SKM-1 treated with dmso at 0.1 percent for 144 hours (cell line): ENCODE measurements around the gene DENND1A.
A peak's percentile ranks its signal among the peaks of the same experiment; 100 is the strongest.
"Not testable (repeated sequence)": the region's sequence is repeated elsewhere in the genome, so short reads cannot be mapped to it uniquely, and the experiment has no call there.

ENCODE experiments used
- DNase-seq: peaks from one replicate; lab custom pipeline; 2025; ENCODE audit not compliant: unreplicated experiment; lab: John Stamatoyannopoulos, UW

DENND1A gene

GRCh38 chr9:123952641-123953495 lies 22.9 kb upstream of the DENND1A start:
- DNase-seq: no peak

GRCh38 chr9:123948286-123948685 lies 18.4 kb upstream of the DENND1A start:
- no peak for DNase-seq

GRCh38 chr9:123947326-123947725 lies 17.4 kb upstream of the DENND1A start:
- DNase-seq: no peak

- no peak for DNase-seq
These were observed 16.3 kb upstream of the DENND1A start for GRCh38 chr9:123946101-123946821.

GRCh38 chr9:123945532-123945931 lies 15.6 kb upstream of the DENND1A start:
- no peak for DNase-seq

GRCh38 chr9:123944464-123944863 lies 14.5 kb upstream of the DENND1A start:
- not testable (repeated sequence) for DNase-seq

- no peak for DNase-seq
These were observed 13.7 kb upstream of the DENND1A start for GRCh38 chr9:123943671-123944070.

- no peak for DNase-seq
These were observed 12.6 kb upstream of the DENND1A start for GRCh38 chr9:123942542-123942941.

- no peak for DNase-seq
These were observed 11.7 kb upstream of the DENND1A start for GRCh38 chr9:123941524-123942070.

GRCh38 chr9:123940721-123941523 lies 11.0 kb upstream of the DENND1A start:
- DNase-seq: no peak

GRCh38 chr9:123938401-123938800 lies 8.5 kb upstream of the DENND1A start:
- no peak for DNase-seq

GRCh38 chr9:123936575-123936974 lies 6.6 kb upstream of the DENND1A start:
- DNase-seq: not testable (repeated sequence)

GRCh38 chr9:123933440-123934212 lies 3.7 kb upstream of the DENND1A start:
- no peak for DNase-seq

- DNase-seq: no peak
These were observed 603 bp downstream of the DENND1A start for GRCh38 chr9:123929177-123929869.

GRCh38 chr9:123928533-123929176 lies 1.3 kb downstream of the DENND1A start:
- no peak for DNase-seq

- peak; percentile 74 for DNase-seq
These were observed 2.0 kb downstream of the DENND1A start for GRCh38 chr9:123927625-123928532.

- no peak for DNase-seq
These were observed 3.0 kb downstream of the DENND1A start for GRCh38 chr9:123926941-123927340.

GRCh38 chr9:123925819-123926218 lies 4.1 kb downstream of the DENND1A start:
- DNase-seq: peak; percentile 26
